ENCODE data around the gene GON4L. TPM values are rescaled to one million over a fixed set of nuclear protein-coding genes. Genes with fewer than 3 reads are reported as not detected.

Gene GON4L, protein sequence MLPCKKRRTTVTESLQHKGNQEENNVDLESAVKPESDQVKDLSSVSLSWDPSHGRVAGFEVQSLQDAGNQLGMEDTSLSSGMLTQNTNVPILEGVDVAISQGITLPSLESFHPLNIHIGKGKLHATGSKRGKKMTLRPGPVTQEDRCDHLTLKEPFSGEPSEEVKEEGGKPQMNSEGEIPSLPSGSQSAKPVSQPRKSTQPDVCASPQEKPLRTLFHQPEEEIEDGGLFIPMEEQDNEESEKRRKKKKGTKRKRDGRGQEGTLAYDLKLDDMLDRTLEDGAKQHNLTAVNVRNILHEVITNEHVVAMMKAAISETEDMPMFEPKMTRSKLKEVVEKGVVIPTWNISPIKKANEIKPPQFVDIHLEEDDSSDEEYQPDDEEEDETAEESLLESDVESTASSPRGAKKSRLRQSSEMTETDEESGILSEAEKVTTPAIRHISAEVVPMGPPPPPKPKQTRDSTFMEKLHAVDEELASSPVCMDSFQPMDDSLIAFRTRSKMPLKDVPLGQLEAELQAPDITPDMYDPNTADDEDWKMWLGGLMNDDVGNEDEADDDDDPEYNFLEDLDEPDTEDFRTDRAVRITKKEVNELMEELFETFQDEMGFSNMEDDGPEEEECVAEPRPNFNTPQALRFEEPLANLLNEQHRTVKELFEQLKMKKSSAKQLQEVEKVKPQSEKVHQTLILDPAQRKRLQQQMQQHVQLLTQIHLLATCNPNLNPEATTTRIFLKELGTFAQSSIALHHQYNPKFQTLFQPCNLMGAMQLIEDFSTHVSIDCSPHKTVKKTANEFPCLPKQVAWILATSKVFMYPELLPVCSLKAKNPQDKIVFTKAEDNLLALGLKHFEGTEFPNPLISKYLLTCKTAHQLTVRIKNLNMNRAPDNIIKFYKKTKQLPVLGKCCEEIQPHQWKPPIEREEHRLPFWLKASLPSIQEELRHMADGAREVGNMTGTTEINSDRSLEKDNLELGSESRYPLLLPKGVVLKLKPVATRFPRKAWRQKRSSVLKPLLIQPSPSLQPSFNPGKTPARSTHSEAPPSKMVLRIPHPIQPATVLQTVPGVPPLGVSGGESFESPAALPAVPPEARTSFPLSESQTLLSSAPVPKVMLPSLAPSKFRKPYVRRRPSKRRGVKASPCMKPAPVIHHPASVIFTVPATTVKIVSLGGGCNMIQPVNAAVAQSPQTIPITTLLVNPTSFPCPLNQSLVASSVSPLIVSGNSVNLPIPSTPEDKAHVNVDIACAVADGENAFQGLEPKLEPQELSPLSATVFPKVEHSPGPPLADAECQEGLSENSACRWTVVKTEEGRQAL (N-terminal part only)
- 62.1 TPM for total RNA-seq
- 14.2 TPM for polyA plus RNA-seq (ENCODE audit: insufficient read depth, low read depth, low replicate concordance)
- long read RNA-seq, donor 1, partial matches to known transcripts, result 0 of 1 reads
- long read RNA-seq, donor 1, other reads (novel, unspliced or antisense), result 0 of 1 reads
- long read RNA-seq, donor 2, partial matches to known transcripts, result 5 of 6 reads
- long read RNA-seq, donor 2, other reads (novel, unspliced or antisense), result 0 of 6 reads
- long read RNA-seq, donor 3, result 0 reads
- long read RNA-seq, donor 4, partial matches to known transcripts, result 5 of 5 reads
- long read RNA-seq, donor 4, other reads (novel, unspliced or antisense), result 0 of 5 reads
- long read RNA-seq, donor 5, result 0 reads
- long read RNA-seq, donor 6, result 0 reads
- long read RNA-seq, donor 7, partial matches to known transcripts, result 9 of 12 reads
- long read RNA-seq, donor 7, other reads (novel, unspliced or antisense), result 3 of 12 reads
- long read RNA-seq, donor 8, partial matches to known transcripts, result 0 of 1 reads
- long read RNA-seq, donor 8, other reads (novel, unspliced or antisense), result 0 of 1 reads
- long read RNA-seq, donor 9, result 0 reads
- long read RNA-seq, donor 10, result 0 reads

DNA sequence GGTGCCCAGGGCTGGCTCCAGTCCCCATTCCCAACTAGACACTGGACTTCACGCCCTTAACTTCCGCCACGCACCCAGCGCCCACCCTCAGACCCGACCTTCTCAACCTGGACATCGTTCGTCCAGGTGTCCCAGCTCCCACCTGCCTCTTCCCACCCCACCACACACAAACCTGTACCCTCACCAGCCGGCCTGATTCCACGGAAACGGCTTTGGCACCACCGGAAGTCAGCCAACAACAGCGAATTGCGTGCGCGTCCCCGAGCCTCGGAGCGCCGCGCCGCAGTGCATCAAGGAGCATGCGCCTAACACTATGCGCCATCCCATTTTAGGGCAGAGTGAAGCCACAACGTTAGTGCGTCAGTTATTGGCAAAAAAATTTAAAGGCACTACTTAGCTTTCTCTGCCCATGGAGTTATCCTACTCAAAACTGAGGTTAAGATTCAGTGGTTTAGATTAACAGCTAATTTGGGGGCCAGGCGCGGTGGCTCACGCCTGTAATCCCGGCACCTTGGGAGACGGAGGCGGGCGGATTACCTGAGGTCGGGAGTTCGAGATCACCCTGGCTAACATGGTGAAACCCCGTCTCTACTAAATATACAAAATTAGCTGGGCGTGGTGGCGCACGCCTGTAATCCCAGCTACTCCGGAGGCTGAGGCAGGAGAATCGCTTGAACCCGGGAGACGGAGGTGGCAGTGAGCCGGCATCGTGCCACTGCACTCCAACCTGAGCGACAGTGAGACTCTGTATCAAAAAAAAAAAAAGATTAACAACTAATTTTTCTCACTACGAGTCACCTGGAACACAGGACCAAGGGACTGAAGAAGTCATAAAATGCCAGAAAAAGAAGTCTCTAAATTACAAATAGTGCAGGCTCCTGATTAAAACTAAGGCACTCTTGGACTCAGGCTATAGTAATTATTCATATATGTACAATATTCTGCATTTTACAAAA is at the start of gene GON4L:
TSS of gene GON4L (minus strand) at position 240 of the 956 bp plus-strand sequence. CDS start 3,434 bp downstream, outside the sequence.
- Histone ChIP-seq H3K27me3 (ENCODE audit: control insufficient read depth, insufficient read depth, low read length) (no peaks in the 10 kb centered on the region), H3K27ac (ENCODE audit: low read depth in 2 of 2, low read length in 2 of 2) (peak within 1 kb of the TSS; percentile 84 to 86), H3K9ac (ENCODE audit: low read length in 3 of 3) (peak within 1 kb of the TSS; percentile 87 to 96 (median 88)), H3K4me1 (ENCODE audit: control insufficient read depth in 2 of 3, insufficient read depth in 2 of 3, low read depth in 1 of 3, low read length in 3 of 3) (peaks cover 0 to 11% (median 5%) of the 10 kb centered on the region in 3 donors), H3K9me3 (ENCODE audit: control insufficient read depth in 2 of 3, insufficient read depth in 1 of 3, low read length in 3 of 3) (no peaks in the 10 kb centered on the region), H3K4me3 (ENCODE audit: low read length in 3 of 3) (peak within 1 kb of the TSS; percentile 88 to 96 (median 92)), H3K36me3 (ENCODE audit: control insufficient read depth in 2 of 3, insufficient read depth in 3 of 3, low read length in 3 of 3) (peaks cover 5 to 19% (median 14%) of the 10 kb centered on the region in 3 donors)
- intact Hi-C loops (cut with DNase I), result no loop called here
- TF ChIP-seq, protein P1, sequence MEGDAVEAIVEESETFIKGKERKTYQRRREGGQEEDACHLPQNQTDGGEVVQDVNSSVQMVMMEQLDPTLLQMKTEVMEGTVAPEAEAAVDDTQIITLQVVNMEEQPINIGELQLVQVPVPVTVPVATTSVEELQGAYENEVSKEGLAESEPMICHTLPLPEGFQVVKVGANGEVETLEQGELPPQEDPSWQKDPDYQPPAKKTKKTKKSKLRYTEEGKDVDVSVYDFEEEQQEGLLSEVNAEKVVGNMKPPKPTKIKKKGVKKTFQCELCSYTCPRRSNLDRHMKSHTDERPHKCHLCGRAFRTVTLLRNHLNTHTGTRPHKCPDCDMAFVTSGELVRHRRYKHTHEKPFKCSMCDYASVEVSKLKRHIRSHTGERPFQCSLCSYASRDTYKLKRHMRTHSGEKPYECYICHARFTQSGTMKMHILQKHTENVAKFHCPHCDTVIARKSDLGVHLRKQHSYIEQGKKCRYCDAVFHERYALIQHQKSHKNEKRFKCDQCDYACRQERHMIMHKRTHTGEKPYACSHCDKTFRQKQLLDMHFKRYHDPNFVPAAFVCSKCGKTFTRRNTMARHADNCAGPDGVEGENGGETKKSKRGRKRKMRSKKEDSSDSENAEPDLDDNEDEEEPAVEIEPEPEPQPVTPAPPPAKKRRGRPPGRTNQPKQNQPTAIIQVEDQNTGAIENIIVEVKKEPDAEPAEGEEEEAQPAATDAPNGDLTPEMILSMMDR (IDR thresholded peaks at IDR 0.05; ENCODE audit: borderline replicate concordance, extremely low read depth, insufficient read depth), result no peak
- FAIRE-seq (no peak), DNase-seq (peak; percentile 90 to 98 (median 96))

DNA sequence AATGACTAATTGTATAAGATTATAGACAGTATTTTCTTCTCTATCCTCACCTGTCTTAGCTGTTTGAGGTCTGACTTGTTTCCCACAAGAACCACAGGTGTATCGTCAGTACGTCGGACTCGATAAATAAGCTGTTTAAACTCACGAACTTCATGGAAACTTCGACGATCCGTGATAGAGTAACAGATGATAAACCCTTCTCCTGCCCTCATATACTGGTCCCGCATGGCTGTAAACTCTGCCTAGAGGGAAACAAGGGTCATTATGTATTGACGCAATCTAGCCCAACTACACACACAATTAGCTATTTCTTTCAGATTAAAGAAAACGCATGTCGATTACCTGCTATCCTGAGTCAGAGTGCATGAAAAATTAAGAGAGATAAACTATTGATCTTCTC is 47.2 kb upstream of the GON4L start:
- intact Hi-C loops (cut with DNase I), result no loop called here
- Histone ChIP-seq H3K4me3 (ENCODE audit: low read length in 3 of 3) (no peak overlapping the region), H3K9ac (ENCODE audit: low read length in 3 of 3) (no peak overlapping the region), H3K27me3 (ENCODE audit: control insufficient read depth, insufficient read depth, low read length) (no peaks in the 10 kb centered on the region), H3K27ac (ENCODE audit: low read depth in 2 of 2, low read length in 2 of 2) (no peak overlapping the region), H3K4me1 (ENCODE audit: control insufficient read depth in 2 of 3, insufficient read depth in 2 of 3, low read depth in 1 of 3, low read length in 3 of 3) (no peaks in the 10 kb centered on the region), H3K36me3 (ENCODE audit: control insufficient read depth in 2 of 3, insufficient read depth in 3 of 3, low read length in 3 of 3) (peaks cover 0 to 40% (median 34%) of the 10 kb centered on the region in 3 donors), H3K9me3 (ENCODE audit: control insufficient read depth in 2 of 3, insufficient read depth in 1 of 3, low read length in 3 of 3) (no peaks in the 10 kb centered on the region)
- TF ChIP-seq, protein P1 (IDR thresholded peaks at IDR 0.05; ENCODE audit: borderline replicate concordance, extremely low read depth, insufficient read depth), result no peak
- no peak for FAIRE-seq
- no peak for DNase-seq

Measured in kidney (tissue), 22 donors.